Measurements from ENCODE around the gene NEK6. TPM values are rescaled to one million over a fixed set of nuclear protein-coding genes. Genes with fewer than 3 reads are reported as not detected.

Gene NEK6
- total and polyA plus RNA-seq, 9 of the 15 experiments (the other 6 are each of a cell fraction or from before 2014, with no cell fraction given): 3.1 to 19.0 (median 8.4) TPM

- TF ChIP-seq PRDM10 (IDR thresholded peaks at IDR 0.05; ENCODE audit: partially characterized antibody): no peak
- no peak for TF ChIP-seq BRD4 (IDR thresholded peaks at IDR 0.05)
- no peak for TF ChIP-seq ZNF134 (CRISPR knock-in tag; conservative IDR thresholded peaks at IDR 0.05)
- TF ChIP-seq NFIC (IDR thresholded peaks at IDR 0.05): peak; percentile 43; the same call in 1 of the 2 replicates
- no peak for TF ChIP-seq ARHGAP35 (IDR thresholded peaks at IDR 0.05; ENCODE audit: partially characterized antibody)
- TF ChIP-seq SMARCE1 (IDR thresholded peaks at IDR 0.05): peak; percentile 37; the same call in 1 of the 2 replicates
- TF ChIP-seq TRIM28 (IDR thresholded peaks at IDR 0.05): no peak
- no peak for TF ChIP-seq BACH1 (tag; IDR thresholded peaks at IDR 0.05)
- TF ChIP-seq, protein P1, sequence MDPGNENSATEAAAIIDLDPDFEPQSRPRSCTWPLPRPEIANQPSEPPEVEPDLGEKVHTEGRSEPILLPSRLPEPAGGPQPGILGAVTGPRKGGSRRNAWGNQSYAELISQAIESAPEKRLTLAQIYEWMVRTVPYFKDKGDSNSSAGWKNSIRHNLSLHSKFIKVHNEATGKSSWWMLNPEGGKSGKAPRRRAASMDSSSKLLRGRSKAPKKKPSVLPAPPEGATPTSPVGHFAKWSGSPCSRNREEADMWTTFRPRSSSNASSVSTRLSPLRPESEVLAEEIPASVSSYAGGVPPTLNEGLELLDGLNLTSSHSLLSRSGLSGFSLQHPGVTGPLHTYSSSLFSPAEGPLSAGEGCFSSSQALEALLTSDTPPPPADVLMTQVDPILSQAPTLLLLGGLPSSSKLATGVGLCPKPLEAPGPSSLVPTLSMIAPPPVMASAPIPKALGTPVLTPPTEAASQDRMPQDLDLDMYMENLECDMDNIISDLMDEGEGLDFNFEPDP (CRISPR knock-in tag; IDR thresholded peaks at IDR 0.05): no peak
- 0 out of 2 replicates have a peak, but pooled peaks have one; percentile 18 for TF ChIP-seq SMARCA4 (IDR thresholded peaks at IDR 0.05)
- TF ChIP-seq SRSF1 (IDR thresholded peaks at IDR 0.05; ENCODE audit: low read depth, low read length): no peak
- no peak for TF ChIP-seq ESRRB (CRISPR knock-in tag; IDR thresholded peaks at IDR 0.05; ENCODE audit: borderline replicate concordance)
- no peak for TF ChIP-seq MCM7 (IDR thresholded peaks at IDR 0.05)
- TF ChIP-seq, protein P2, sequence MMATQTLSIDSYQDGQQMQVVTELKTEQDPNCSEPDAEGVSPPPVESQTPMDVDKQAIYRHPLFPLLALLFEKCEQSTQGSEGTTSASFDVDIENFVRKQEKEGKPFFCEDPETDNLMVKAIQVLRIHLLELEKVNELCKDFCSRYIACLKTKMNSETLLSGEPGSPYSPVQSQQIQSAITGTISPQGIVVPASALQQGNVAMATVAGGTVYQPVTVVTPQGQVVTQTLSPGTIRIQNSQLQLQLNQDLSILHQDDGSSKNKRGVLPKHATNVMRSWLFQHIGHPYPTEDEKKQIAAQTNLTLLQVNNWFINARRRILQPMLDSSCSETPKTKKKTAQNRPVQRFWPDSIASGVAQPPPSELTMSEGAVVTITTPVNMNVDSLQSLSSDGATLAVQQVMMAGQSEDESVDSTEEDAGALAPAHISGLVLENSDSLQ (IDR thresholded peaks at IDR 0.05): peak; percentile 89; the same call in 1 of the 2 replicates
- no peak for TF ChIP-seq TEAD4 (IDR thresholded peaks at IDR 0.05; ENCODE audit: low read length)
- TF ChIP-seq TEAD4 (CRISPR knock-in tag; IDR thresholded peaks at IDR 0.05; ENCODE audit: borderline replicate concordance): no peak
- TF ChIP-seq LCOR (CRISPR knock-in tag; IDR thresholded peaks at IDR 0.05): no peak
- TF ChIP-seq ZFP91 (CRISPR knock-in tag; IDR thresholded peaks at IDR 0.05): no peak
- no peak for TF ChIP-seq MIER1 (IDR thresholded peaks at IDR 0.05; ENCODE audit: low read depth)
- TF ChIP-seq, protein P3, sequence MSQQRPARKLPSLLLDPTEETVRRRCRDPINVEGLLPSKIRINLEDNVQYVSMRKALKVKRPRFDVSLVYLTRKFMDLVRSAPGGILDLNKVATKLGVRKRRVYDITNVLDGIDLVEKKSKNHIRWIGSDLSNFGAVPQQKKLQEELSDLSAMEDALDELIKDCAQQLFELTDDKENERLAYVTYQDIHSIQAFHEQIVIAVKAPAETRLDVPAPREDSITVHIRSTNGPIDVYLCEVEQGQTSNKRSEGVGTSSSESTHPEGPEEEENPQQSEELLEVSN (IDR thresholded peaks at IDR 0.05; ENCODE audit: borderline replicate concordance in 1 of 2, extremely low read depth in 1 of 2, insufficient read depth in 1 of 2, insufficient read length in 1 of 2, low read depth in 1 of 2, low read length in 1 of 2, poor library complexity in 1 of 2, severe bottlenecking in 1 of 2): no peak
- no peak for TF ChIP-seq MTA2 (IDR thresholded peaks at IDR 0.05; ENCODE audit: low read depth)
These were observed 1.5 kb downstream of the NEK6 start (continued) for GRCh38 chr9:124259158-124259808.

Data from K562 (cell line).